ENCODE measurements around the gene SUPT4H1. TPM values are rescaled to one million over a fixed set of nuclear protein-coding genes. Genes with fewer than 3 reads are reported as not detected.

The SUPT4H1 gene
- total and polyA plus RNA-seq, 7 donors = 50.5 to 114 (median 65.3) TPM

GRCh38 chr17:58335779-58336455, 16.1 kb downstream of the SUPT4H1 start:
- Histone ChIP-seq H3K27me3 (peaks cover 0 to 32% (median 0%) of the 10 kb centered on the region in 3 donors), H3K36me3 (no peaks in the 10 kb centered on the region), H3K4me3 (no peak overlapping the region), H3K9me3 (no peaks in the 10 kb centered on the region), H3K27ac (peak overlapping the region; percentile 22 to 88 (median 78)), H3K4me1 (peaks cover 0 to 38% (median 30%) of the 10 kb centered on the region in 4 donors)
- 38 to 69% methylated on average over 4 of the region's 4 CpGs for WGBS, 2 donors
- TF ChIP-seq POLR2AphosphoS5 (IDR thresholded peaks at IDR 0.05) (peak in 1 of 4 donors; percentile 31), EP300 (IDR thresholded peaks at IDR 0.05) (no peak), CTCF (IDR thresholded peaks at IDR 0.05) (no peak), POLR2A (IDR thresholded peaks at IDR 0.05) (peak in 1 of 2 donors; percentile 20)
- intact Hi-C loops (cut with DNase I) = no loop called here
- DNase-seq = peak; percentile 58

GRCh38 chr17:58335061-58335731, 16.8 kb downstream of the SUPT4H1 start:
- DNase-seq = peak; percentile 64
- H3K4me3 ChIP-seq = no peak overlapping the region
- no peak for TF ChIP-seq POLR2AphosphoS5 (IDR thresholded peaks at IDR 0.05)
- TF ChIP-seq CTCF (IDR thresholded peaks at IDR 0.05) = no peak
- TF ChIP-seq EP300 (IDR thresholded peaks at IDR 0.05) = no peak
- no peak for TF ChIP-seq POLR2A (IDR thresholded peaks at IDR 0.05)

GRCh38 chr17:58334661-58335060, 17.3 kb downstream of the SUPT4H1 start:
- Histone ChIP-seq H3K27me3 (peaks cover 0 to 32% (median 0%) of the 10 kb centered on the region in 3 donors), H3K9me3 (no peaks in the 10 kb centered on the region), H3K4me1 (peaks cover 0 to 38% (median 30%) of the 10 kb centered on the region in 4 donors), H3K27ac (peak overlapping the region in 1 of 4 donors; percentile 88), H3K36me3 (no peaks in the 10 kb centered on the region), H3K4me3 (no peak overlapping the region)
- peak; percentile 56 for DNase-seq
- intact Hi-C loops (cut with DNase I) = no loop called here
- 63 to 83% methylated on average over 9 of the region's 9 CpGs for WGBS, 2 donors
- no peak for TF ChIP-seq POLR2AphosphoS5 (IDR thresholded peaks at IDR 0.05)

More at GRCh38 chr17:58335061-58335731, 16.8 kb downstream of the SUPT4H1 start:
- WGBS, 2 donors = 54 to 79% methylated on average over 10 of the region's 10 CpGs
- Histone ChIP-seq H3K9me3 (no peaks in the 10 kb centered on the region), H3K27ac (peak overlapping the region; percentile 22 to 88 (median 78)), H3K4me1 (peaks cover 0 to 38% (median 30%) of the 10 kb centered on the region in 4 donors), H3K27me3 (peaks cover 0 to 32% (median 0%) of the 10 kb centered on the region in 3 donors), H3K36me3 (no peaks in the 10 kb centered on the region)
- intact Hi-C loops (cut with DNase I) = no loop called here

GRCh38 chr17:58334256-58334655, 17.7 kb downstream of the SUPT4H1 start:
- intact Hi-C loops (cut with DNase I) = no loop called here
- Histone ChIP-seq H3K4me1 (peaks cover 0 to 37% (median 30%) of the 10 kb centered on the region in 4 donors), H3K9me3 (no peaks in the 10 kb centered on the region), H3K36me3 (no peaks in the 10 kb centered on the region), H3K27ac (peak overlapping the region in 1 of 4 donors; percentile 88), H3K4me3 (no peak overlapping the region), H3K27me3 (peaks cover 0 to 32% (median 0%) of the 10 kb centered on the region in 3 donors)
- TF ChIP-seq POLR2A (IDR thresholded peaks at IDR 0.05) (no peak), POLR2AphosphoS5 (IDR thresholded peaks at IDR 0.05) (no peak), EP300 (IDR thresholded peaks at IDR 0.05) (no peak), CTCF (IDR thresholded peaks at IDR 0.05) (no peak)
- DNase-seq = no peak
- WGBS, 2 donors = 54 to 78% methylated on average over 5 of the region's 5 CpGs

- Histone ChIP-seq H3K27me3 (peaks cover 0 to 32% (median 0%) of the 10 kb centered on the region in 3 donors), H3K4me3 (no peak overlapping the region), H3K36me3 (no peaks in the 10 kb centered on the region), H3K27ac (peak overlapping the region in 1 of 4 donors; percentile 3), H3K9me3 (no peaks in the 10 kb centered on the region), H3K4me1 (peaks cover 0 to 33% (median 28%) of the 10 kb centered on the region in 4 donors)
- DNase-seq = no peak
- 40 to 74% methylated on average over 6 of the region's 6 CpGs for WGBS, 2 donors
- intact Hi-C loops (cut with DNase I) = no loop called here
- TF ChIP-seq CTCF (IDR thresholded peaks at IDR 0.05) (no peak), EP300 (IDR thresholded peaks at IDR 0.05) (no peak), POLR2AphosphoS5 (IDR thresholded peaks at IDR 0.05) (no peak), POLR2A (IDR thresholded peaks at IDR 0.05) (no peak)
Observed at GRCh38 chr17:58333736-58334207, 18.2 kb downstream of the SUPT4H1 start.

Data from sigmoid colon (tissue), 7 donors.